HG03039 (cell line): ENCODE data around the gene CDCA4.
"Not testable (repeated sequence)": the region's sequence is repeated elsewhere in the genome, so short reads cannot be mapped to it uniquely, and the experiment has no call there.

Experiments
- ATAC-seq: cut with Tn5 transposase; IDR thresholded peaks from one replicate; pipeline ENCODE4 v1.9.1; 2021; ENCODE audit warnings: mild to moderate bottlenecking, moderate library complexity; ENCODE audit not compliant: unreplicated experiment

Gene CDCA4

GRCh38 chr14:105020815-105021655, at the start of gene CDCA4:
Gene CDCA4 (minus strand): TSS chr14:105021083. CDS start chr14:105011929, 9,154 bp downstream.
- peak; percentile 74 for ATAC-seq

- ATAC-seq = peak; percentile 39
These were observed 49.2 kb upstream of the CDCA4 start for GRCh38 chr14:105069871-105070759.

GRCh38 chr14:105069522-105069870, 48.6 kb upstream of the CDCA4 start:
- no peak for ATAC-seq

GRCh38 chr14:105068818-105069217, 47.9 kb upstream of the CDCA4 start:
- ATAC-seq = no peak

- no peak for ATAC-seq
These were observed 47.1 kb upstream of the CDCA4 start for GRCh38 chr14:105067969-105068301.

- no peak for ATAC-seq
These were observed 46.5 kb upstream of the CDCA4 start for GRCh38 chr14:105067140-105067968.

- no peak for ATAC-seq
These were observed 45.6 kb upstream of the CDCA4 start for GRCh38 chr14:105066240-105067071.

- ATAC-seq = peak; percentile 41
These were observed 44.7 kb upstream of the CDCA4 start, which contains the start of gene GPR132 for GRCh38 chr14:105065280-105066228. Gene GPR132 (minus strand): TSS chr14:105065430. CDS start chr14:105055420, 10,010 bp downstream.

GRCh38 chr14:105064721-105065143, 43.8 kb upstream of the CDCA4 start:
- no peak for ATAC-seq

- no peak for ATAC-seq
These were observed 43.1 kb upstream of the CDCA4 start for GRCh38 chr14:105064001-105064400.

GRCh38 chr14:105063506-105063905, 42.6 kb upstream of the CDCA4 start:
- ATAC-seq = not testable (repeated sequence)

GRCh38 chr14:105063056-105063455, 42.2 kb upstream of the CDCA4 start:
- no peak for ATAC-seq

- ATAC-seq = no peak
These were observed 41.2 kb upstream of the CDCA4 start for GRCh38 chr14:105062048-105062433.

- ATAC-seq = no peak
These were observed 40.7 kb upstream of the CDCA4 start for GRCh38 chr14:105061428-105062047.

- no peak for ATAC-seq
These were observed 40.0 kb upstream of the CDCA4 start for GRCh38 chr14:105060751-105061427.

- no peak for ATAC-seq
These were observed 39.2 kb upstream of the CDCA4 start for GRCh38 chr14:105059925-105060565.
